NCI-H2171 treated with DMSO at 0.1 percent for 48 hours (cell line): ENCODE results near the gene DET1.
A peak's percentile ranks its signal among the peaks of the same experiment; 100 is the strongest.
"Not testable (repeated sequence)": the region's sequence is repeated elsewhere in the genome, so short reads cannot be mapped to it uniquely, and the experiment has no call there.

Experiments
- DNase-seq: peaks from one replicate; lab custom pipeline; 2025; lab: John Stamatoyannopoulos, UW

The DET1 gene

DNA sequence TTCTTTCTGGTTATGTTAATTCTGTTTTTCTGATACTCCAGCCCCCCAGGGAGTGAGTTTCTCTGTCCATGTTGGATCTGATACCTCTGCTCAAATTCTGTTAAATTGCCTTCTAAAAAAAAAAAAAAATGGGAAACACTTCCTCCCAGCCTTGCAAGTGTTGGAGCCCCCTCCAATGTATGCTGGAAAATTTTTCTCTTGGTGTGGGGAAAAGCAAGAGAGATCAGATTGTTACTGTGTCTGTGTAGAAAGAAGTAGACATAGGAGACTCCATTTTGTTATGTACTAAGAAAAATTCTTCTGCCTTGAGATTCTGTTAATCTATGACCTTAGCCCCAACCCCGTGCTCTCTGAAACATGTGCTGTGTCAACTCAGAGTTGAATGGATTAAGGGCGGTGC, 6.1 kb downstream of the DET1 start:
- DNase-seq: not testable (repeated sequence)

DNA sequence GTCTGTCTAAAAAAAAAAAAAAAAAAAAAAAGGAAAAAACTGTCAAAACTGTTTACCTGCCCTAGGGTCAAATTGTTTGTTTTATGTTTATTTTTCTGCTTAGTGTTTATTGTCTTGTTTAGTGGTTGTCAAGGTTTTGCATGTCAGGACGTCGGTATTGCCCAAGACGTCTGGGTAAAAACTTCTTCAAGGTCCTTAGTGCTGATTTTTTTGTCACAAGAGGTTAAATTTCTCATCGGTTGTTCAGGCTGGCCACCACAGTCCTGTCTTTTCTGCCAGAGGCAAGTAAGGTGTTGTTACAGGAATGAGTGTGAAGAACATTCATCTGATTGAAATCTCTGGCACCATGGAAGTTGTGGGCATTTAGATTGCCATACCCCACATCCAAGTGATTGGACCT, 7.0 kb downstream of the DET1 start:
- DNase-seq: no peak

DNA sequence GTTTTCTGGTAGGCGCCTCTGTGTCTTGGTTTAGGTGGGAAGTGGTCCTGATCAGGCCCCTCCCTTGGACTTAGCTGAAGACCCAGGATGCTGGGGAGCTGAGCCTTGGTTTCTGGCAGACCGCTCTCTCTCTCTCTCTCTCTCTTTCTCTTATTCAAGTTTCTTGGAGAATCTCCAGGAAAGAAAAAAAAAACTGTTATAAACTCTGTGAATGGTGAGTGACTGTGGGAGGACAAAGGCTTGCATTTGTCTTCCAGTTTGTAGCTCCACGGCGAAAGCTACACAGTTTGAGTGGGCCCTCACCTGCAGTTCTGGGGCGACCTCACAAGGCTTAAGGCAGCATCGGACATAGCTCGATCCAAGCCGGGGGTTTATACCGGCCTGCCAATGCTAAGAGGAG, 7.5 kb downstream of the DET1 start:
- DNase-seq: no peak

DNA sequence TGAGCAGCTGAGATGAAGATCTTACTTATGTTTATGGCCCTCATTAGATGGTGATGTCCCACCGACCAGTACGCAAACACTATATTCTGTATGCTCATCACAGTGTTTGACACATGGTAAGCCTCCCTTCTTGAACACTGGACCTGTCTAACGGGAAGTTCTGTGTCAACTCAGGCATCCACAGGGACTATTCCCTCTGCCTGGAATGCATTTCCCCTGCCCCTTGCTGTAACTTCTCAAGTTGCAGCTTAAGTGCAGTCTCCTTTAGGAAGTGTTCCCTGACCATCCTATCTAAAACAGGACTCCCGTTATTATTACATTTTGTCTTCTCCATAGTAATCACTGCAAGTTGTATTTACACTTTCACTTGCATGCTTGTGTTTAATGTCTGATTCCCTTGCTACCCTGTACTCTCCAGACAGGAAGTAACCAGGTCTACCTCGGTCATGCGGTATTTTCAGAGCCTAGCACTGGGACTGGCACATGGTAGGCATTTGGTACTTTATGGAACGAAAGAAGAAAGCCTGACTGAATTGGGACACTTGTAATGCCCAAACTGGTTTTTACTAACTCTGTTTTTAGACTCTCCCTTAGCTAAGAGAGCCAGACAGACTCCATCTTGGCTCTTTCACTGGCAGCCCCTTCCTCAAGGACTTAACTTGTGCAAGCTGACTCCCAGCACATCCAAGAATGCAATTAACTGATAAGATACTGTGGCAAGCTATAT, 8.7 kb downstream of the DET1 start:
- no peak for DNase-seq

DNA sequence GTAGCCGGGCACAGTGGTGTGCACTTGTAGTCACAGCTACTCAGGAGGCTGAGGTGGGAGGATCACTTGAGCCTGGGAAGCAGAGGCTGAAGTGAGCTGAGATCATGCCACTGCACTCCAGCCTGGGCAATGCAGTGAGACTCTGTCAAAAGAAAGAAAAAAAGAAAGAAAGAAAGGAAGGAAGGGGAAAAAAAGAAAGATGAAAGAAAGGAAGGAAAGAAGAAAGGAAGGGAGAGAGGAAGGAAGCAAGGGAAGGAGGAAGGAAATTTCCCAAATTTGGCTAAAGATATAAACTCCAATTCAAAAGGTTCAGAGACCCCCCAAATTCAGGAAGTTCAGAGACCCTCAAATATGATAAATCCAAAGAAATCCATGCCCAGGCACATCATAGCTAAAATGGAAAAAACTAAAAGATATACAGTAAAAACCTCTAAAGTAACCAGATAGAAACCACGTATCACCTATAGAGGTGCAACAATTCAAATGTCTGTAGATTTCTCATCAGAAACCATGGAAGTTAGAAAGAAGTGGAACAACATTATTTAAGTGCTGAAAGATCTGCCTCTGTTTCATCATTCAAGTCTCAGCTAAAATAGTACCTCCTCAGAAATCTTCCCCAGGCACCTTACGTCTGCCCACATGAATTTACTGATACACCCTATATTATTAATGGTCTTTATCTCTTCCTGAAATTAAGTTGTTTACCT, 10.7 kb downstream of the DET1 start:
- no peak for DNase-seq

DNA sequence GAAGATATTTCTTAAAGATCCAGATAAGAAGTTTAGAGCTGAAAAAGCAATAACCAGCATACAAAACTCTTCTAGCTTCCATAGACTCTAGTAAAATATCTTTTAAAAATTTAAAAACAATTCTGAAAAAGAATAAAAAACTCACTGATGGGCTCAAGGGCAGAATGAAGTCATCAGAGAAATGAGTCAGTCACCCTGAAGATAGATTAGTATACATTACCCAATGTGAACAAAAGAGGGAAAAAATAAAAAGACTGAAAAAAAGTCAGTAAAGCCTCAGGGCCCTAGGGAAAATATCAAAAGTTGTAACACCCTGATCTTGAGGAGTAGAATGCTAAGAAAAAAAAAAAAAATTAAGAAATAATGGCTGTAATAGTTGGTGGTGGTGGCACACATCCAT, 11.4 kb downstream of the DET1 start:
- no peak for DNase-seq

DNA sequence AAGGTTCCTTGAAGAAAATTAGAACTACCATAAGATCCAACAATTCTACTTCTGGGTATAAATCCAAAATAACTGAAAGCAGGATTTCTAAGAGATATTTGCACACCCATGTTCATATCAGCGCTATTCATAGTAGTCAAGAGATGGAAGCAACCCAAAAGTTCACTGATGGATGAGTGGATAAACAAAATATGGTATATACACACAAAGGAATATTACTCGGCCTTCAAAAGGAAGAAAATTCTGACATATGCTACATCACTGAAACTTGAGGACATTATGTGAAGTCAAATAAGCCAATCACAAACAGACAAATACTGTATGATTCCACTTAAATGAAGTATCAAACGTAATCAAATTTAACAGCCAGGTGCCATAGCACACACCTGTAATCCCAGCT, 13.1 kb downstream of the DET1 start:
- DNase-seq: no peak

DNA sequence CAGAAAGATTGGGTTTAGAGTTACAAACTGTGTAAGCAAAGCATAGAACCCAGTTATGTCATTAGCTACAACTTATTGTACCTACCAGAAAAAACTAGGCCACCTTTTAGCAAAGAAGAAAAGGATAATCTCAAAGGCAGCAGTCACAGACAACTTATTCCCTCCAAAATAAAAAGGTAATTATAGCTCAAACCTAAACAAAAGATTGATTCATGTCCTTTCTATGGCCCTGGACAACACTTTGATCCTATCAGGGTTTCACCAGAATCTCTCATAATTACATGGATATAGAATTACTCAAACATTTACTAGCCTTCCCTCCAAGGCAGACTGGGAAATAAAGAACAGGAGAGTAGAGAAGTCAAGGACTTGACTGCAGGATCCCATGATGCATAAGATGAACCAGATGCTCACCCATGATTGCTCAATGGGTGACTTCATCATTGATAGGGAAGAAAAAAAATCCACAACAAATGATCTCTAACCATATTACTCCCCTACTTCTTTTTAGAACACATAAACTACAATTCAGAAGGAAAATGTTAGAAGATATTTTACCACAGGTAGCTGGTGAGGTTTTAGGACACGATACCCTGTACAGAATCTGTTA, 17.4 kb downstream of the DET1 start:
- DNase-seq: peak; percentile 66

DNA sequence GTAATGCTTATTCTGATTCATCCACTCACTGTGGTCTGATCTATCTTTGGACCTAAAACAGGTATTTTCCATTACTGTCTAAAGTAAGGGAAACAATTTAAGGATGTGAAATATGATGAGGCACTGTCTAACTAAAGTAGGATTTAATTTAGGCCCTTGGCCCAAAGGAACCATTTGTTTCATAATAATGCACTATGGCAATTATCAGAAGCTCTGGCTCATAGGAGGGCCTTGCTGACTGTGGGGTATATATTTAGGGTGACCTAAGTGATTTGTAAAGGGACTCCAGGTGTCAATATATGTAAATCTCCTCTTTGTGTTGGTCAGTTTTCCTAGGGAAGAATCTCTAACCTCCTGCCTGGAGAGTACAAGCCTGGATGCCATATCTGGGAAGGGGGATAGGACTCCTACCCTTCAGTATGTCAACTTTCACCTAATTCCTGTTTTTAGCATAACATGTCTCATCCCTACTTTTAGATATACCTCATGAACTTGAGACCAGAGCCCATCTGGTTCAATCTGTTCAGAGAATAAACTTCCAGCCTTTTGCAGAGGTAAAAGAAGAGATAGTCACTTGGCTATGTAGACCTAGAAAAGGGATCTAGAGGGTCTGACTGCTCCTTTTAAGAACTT, 20.1 kb downstream of the DET1 start:
- DNase-seq: no peak

DNA sequence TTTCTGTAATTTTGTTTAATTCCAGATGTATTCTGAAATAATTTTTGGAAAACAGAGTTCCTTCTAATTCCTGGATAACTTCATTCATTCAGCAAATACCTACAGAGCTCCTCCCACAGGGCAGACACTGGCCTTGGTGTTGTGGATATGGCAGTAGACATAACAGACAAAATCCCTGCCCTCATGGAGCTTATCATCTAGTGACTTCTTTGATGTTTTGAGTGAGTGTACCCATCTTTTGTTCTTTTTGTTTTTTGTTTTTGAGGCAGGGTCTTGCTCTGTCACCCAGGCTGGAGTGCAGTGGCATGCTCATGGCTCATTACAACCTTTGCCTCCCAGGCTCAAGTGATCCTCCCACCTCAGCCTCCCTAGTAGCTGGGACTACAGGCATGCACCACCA, 21.1 kb downstream of the DET1 start:
- no peak for DNase-seq

DNA sequence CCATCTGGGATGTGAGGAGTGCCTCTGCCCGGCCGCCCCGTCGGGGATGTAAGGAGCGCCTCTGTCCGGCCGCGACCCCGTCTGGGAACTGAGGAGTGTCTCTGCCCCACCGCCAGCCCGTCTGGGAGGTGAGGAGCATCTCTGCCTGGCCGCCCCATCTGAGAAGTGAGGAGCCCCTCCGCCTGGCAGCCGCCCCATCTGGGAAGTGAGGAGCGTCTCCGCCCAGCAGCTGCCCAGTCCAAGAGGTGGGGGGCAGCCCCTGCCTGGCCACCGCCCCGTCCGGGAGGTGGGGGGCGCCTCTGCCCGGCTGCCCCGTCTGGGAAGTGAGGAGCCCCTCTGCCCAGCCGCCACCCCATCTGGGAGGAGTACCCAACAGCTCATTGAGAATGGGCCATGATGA, 22.4 kb downstream of the DET1 start:
- DNase-seq: not testable (repeated sequence)

DNA sequence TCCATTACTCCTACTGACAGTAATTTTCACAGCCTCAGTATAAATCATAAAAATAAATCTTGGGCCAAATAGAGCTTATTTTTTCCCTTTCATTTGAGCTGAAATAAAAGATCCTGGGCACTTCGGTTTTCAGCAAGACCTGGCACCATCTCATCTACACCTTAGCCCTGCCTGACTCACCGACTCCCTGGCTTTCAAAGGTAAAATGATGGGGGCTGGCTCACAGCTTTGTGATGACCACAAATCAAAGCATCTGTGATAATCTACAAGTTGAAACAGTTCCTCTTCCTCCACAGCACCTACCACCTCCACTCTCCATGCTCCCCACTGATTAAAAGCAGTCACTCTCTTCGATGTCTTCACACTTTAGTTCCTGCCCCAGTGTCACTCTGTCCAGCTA, 27.6 kb downstream of the DET1 start:
- DNase-seq: no peak

DNA sequence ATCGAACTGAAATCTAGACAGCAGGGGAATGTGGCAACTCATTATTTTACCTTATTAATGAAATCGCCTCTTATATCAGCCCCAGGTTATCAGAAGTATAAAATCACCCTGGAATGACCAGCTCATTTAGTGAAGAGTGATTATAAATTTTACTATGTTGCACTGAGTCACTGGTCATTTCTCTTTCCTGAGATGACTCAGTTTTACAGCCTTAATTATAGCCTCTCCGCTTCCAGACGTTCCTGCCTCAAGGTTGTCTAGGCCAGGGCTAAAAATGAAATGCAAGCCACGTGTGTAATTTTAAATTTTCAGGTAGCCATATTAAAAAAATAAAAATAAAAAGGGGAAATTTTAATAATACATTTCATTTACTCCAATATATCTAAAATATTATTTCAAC, 33.3 kb downstream of the DET1 start:
- DNase-seq: no peak

DNA sequence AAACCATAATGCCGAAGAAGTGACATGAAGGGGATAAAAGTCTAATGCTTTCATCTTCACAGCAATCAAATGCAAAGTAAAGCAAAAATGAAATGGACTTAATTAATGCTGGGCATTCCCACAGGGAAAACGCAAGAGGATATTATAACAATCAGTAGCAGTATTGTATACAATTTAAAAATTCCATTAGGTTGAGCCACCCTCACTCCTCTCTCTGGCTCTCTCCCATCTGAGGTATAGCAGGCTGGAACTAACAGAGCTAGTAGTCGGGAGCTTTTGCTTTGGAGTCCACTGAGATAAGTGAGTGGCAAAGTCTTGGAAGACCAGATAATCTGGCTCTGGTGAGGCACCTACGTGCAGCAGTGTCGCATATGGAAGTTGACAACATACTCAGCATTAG, 33.9 kb downstream of the DET1 start:
- no peak for DNase-seq

DNA sequence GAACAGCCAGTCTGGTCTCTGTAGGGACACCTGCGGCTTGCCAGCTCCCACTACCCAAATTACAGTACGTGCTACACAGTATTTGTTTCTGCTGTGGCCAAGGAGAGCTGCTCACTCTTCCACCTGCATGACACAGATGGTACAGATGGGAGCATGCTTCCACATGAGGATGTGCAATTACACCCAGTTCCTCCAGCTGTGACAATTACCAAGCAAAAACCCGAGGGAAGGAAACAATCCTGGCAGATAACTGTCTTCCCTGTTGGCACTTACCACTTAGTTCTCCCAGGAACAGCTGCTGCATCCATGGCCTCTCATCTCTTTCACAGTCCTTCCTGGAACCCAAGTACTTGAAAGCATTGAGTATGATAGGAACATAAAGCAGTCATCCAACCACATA, 34.4 kb downstream of the DET1 start:
- peak; percentile 98 for DNase-seq

DNA sequence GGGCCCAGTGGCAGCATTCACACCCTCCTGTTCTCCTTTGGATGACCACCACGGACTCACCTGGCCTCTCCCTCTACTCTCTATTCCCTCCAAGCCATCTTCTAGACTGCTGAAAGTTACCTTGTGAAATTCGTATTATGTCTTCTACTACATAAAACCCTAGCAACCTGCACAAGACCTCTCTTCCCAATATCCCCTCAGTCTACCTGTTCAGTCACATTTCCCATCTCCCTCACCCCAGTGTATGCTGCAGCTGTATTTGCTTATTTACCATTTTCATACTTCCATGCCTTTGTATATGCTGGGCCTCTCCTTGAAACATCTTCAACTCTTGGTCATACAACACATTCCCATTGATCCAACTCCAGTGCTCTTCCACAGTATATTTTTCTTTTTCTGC, 35.3 kb downstream of the DET1 start:
- no peak for DNase-seq

DNA sequence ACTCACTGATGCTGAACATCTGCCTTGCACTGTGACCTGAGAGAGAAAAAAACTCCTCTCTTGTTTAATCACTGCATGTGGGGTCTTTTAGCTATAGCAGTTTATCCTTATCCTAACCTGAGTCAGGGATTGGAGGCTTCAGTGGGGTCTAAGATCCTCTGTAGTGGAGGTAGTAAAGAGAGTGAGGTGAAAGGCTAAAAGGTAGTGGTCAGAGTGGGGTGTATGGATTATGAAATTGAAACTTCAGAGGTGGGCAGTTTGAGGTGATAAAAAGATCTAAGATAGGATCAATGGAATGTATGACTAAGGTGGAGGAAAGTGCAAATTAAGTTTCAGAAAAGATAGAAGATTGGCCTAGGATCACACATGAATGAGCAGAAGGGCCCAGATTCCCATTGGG, 36.5 kb downstream of the DET1 start:
- DNase-seq: peak; percentile 15

DNA sequence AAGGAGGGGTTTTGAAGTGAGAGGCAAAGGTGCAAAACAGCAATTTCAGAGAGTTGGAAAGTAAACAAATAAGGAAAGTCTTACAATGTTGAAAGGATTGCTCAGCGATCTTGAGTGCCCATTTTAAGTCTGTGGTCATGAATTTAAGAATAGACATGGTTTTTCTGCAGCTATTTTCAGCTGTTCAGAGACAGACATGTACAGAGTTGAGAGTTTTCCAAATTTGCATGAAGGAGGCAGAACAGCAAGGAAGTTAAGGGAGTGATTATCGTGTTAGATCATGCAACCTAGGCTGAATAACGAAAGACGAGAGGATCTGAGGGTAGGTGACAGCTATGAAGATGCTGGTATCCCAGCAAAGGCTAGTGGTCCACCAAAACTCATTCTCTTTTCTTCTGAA, 37.2 kb downstream of the DET1 start:
- no peak for DNase-seq

DNA sequence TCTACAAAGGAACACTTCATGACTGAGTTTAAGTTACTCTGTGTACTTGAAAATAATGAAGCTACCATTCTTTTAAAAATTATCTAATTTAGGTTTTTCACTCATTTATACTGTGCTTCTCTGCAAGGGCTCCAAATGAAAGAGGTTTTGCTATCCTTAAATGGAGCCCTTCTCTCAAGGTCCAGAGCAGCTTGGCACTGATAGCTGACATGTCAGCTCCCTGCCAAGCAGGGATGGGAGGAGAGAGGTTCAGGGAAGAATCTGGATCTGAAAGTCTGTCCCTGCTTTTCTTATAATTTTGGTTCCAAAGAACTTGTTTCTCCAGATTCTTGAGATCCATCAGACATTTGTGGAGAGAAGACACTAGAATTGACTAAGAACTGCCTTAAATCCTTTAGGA, 39.9 kb downstream of the DET1 start:
- no peak for DNase-seq

DNA sequence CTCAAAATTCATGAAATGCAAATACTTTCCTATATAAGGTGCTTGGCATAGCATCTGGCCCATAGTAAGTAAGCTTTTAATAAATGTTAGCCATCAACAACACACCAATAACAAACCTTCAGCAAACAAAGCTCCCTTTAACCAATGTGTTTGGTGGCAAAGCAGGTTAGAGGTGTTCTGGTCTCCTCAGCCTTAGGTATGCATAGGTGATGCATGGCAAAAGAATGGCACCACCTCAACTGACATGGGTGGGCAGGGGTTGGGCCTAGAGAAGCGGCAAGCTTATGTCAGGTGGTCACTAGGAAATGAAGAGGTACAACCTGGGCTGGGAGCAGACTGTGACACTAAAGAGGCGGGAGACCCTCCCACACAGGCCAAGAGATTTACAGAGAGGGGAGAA, 40.8 kb downstream of the DET1 start:
- DNase-seq: no peak

DNA sequence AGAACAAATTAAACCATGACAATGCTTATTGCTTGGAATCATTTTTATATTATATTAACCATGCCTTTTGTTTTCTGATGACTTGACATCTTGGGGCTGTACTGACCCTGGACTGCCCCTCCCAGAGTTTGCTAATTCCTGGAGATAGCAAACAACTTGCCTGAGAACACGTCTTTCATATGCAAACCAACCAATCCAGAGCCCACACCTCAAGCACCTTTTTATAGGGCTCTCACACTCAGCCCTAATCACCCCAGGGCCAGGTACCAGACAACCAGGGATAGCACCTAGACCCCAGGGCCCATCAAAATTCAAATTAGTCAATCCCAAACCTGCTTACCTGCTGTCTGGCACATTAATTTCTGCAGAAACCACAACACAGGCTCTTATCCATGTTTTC, 42.0 kb downstream of the DET1 start:
- no peak for DNase-seq

DNA sequence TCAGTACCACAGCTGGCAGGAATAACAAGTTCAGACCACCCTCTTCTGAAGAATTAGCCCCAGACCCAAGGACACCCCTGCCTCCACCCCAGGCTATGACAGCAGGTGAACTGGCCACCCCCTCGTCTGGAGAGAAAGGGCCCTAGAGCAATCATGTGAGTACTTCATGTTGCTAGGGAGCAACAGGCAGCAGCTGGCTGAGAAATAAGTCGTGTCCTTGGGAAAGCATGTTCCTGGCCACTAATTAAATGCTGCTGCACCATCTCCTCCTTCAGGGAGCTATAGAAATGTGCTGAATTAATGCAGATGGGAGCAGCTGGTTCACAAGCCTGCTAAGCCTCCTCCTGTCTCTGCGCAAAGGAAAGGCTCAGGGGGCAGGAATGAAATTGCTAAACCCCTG, 47.5 kb downstream of the DET1 start:
- DNase-seq: peak; percentile 56

DNA sequence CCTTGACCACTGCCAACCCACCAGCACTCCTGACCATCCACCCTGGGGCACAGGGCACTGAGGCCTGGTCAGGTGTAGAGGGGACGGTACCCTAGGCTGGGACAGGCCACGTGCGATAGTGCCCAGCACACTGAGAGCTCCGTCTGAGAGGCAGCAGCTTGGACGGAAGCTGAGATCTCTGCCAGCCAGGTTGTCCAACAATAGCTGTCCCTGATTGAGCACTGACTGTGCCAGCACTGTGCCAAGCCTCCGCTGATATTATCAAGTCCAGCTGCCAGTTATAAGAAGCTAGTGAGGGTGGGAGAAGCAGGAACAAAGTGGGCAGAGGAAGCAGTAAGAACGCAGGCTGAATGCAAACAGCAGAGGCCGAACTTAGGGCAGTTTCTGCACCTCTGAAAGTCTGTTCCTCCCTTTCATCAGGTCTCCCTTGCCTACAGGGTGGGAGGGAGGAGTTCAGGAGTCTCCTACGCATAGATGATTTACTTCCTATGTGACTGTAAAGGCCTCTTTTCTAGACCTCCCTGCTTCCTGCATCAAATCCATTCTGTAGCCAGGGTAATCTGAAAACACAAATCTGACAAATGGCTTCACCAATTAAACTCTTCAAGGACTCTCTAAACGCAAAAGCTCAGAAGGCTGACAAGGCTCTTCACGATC, 49.2 kb downstream of the DET1 start:
- DNase-seq: no peak
